Esophagus squamous epithelium (tissue), 5 donors: Measurements from ENCODE around the gene KIAA1210. TPM values are rescaled to one million over a fixed set of nuclear protein-coding genes. Genes with fewer than 3 reads are reported as not detected.

Experiments used
- DNase-seq: peaks from one replicate; lab custom pipeline; 2025; lab: John Stamatoyannopoulos, UW
- H3K27ac ChIP-seq, 4 donors: fragments of 200-600 bp; sonication (generic); one replicate each; pipeline ENCODE4 v1.5.1; 2016 to 2019; ENCODE audit warnings: mild to moderate bottlenecking in 1 of 4
- H3K27me3 ChIP-seq, 4 donors: fragments of 200-600 bp; sonication (generic); 1 replicate in 3 of 4; 2 replicates in 1 of 4; pipeline versions ENCODE4 v1.5.1 to v1.6.0; 2017 to 2021; ENCODE audit warnings: antibody characterized with exemption in 1 of 4
- H3K36me3 ChIP-seq, 3 donors: fragments of 200-600 bp; sonication (generic); one replicate each; pipeline ENCODE4 v1.5.1; 2016 to 2019
- H3K4me1 ChIP-seq, 3 donors: fragments of 200-600 bp; sonication (generic); one replicate each; pipeline ENCODE4 v1.5.1; 2017 to 2019
- H3K4me3 ChIP-seq, 4 donors: fragments of 200-600 bp; sonication (generic); 1 replicate in 3 of 4; 2 replicates in 1 of 4; pipeline ENCODE4 v1.5.1; 2016 to 2019; ENCODE audit warnings: mild to moderate bottlenecking in 2 of 4, moderate library complexity in 1 of 4
- H3K9me3 ChIP-seq, 3 donors: fragments of 200-600 bp; sonication (generic); one replicate each; pipeline ENCODE4 v1.5.1; 2016 to 2019
- CTCF ChIP-seq, 6 experiments: fragments of 450-650 bp in 4 of 6; fragments of 200-600 bp in 2 of 6; sonication (generic) in 2 of 6; IDR thresholded peaks; one replicate each; pipeline ENCODE4 v1.5.1; 2016 to 2019; ENCODE audit warnings: antibody characterized with exemption in 6 of 6, mild to moderate bottlenecking in 4 of 6, moderate library complexity in 4 of 6
- POLR2A ChIP-seq, 4 donors: fragments of 450-650 bp; IDR thresholded peaks; one replicate each; pipeline ENCODE4 v1.6.1; 2017; ENCODE audit warnings: antibody characterized with exemption in 4 of 4, mild to moderate bottlenecking in 4 of 4, moderate library complexity in 3 of 4
- WGBS, 2 donors: methylation state at CpG; one replicate each; pipeline ENCODE4 v1.1.5; 2018; 5-methylcytosine and 5-hydroxymethylcytosine counted together
- intact Hi-C: fragments of 100-400 bp; cut with DNase I; formaldehyde crosslinking; loops from one replicate; pipeline ENCODE4 v1.15.0; 2022
- total RNA-seq, 4 donors: library from RNA; depleted of rRNA; stranded (reverse); fragments of >200 nt; gene quantifications; one replicate each; pipeline ENCODE4 v1.1.0, GENCODE V29; 2016
- donor health status: DM: yes; HTN: yes; CAD: no.

KIAA1210 gene
- total RNA-seq, 4 donors from 2014 or later = not detected

GRCh38 chrX:119084766-119085165, 42.8 kb downstream of the KIAA1210 start:
- H3K27ac ChIP-seq = no peak overlapping the region
- DNase-seq = no peak
- intact Hi-C loops = no loop called here
- TF ChIP-seq POLR2A (IDR thresholded peaks at IDR 0.05) = no peak
- TF ChIP-seq CTCF (IDR thresholded peaks at IDR 0.05) = no peak
- 64 to 65% methylated on average over 2 to 3 of the region's 3 CpGs for WGBS, 2 donors
- H3K9me3 ChIP-seq = no peaks in the 10 kb centered on the region
- H3K4me1 ChIP-seq = no peaks in the 10 kb centered on the region
- H3K27me3 ChIP-seq = no peaks in the 10 kb centered on the region
- no peak overlapping the region for H3K4me3 ChIP-seq
- H3K36me3 ChIP-seq = no peaks in the 10 kb centered on the region

GRCh38 chrX:119082278-119082677, 45.3 kb downstream of the KIAA1210 start:
- DNase-seq = no peak
- intact Hi-C loops = no loop called here
- WGBS, 2 donors = 56 to 100% methylated on average over 1 of the region's 1 CpG
- Histone ChIP-seq H3K36me3 (no peaks in the 10 kb centered on the region), H3K27me3 (no peaks in the 10 kb centered on the region), H3K27ac (no peak overlapping the region), H3K4me3 (no peak overlapping the region), H3K4me1 (no peaks in the 10 kb centered on the region), H3K9me3 (no peaks in the 10 kb centered on the region)
- TF ChIP-seq CTCF (IDR thresholded peaks at IDR 0.05) = no peak
- no peak for TF ChIP-seq POLR2A (IDR thresholded peaks at IDR 0.05)

GRCh38 chrX:119075270-119076025, 52.2 kb downstream of the KIAA1210 start:
- no peaks in the 10 kb centered on the region for H3K4me1 ChIP-seq

GRCh38 chrX:119073911-119074310, 53.7 kb downstream of the KIAA1210 start:
- no peaks in the 10 kb centered on the region for H3K4me1 ChIP-seq
- no peak overlapping the region for H3K4me3 ChIP-seq
- 93% methylated on average over 17 of the region's 19 CpGs; no CpG with 5 or more reads in 1 of the 2 donors for WGBS, 2 donors
- no peaks in the 10 kb centered on the region for H3K9me3 ChIP-seq
- TF ChIP-seq CTCF (IDR thresholded peaks at IDR 0.05) (no peak), POLR2A (IDR thresholded peaks at IDR 0.05) (no peak)
- H3K27ac ChIP-seq = no peak overlapping the region
- intact Hi-C loops = no loop called here
- H3K27me3 ChIP-seq = no peaks in the 10 kb centered on the region
- DNase-seq = no peak
- H3K36me3 ChIP-seq = no peaks in the 10 kb centered on the region

More at GRCh38 chrX:119075270-119076025, 52.2 kb downstream of the KIAA1210 start:
- 72 to 96% methylated on average over 3 of the region's 3 CpGs for WGBS, 2 donors
- DNase-seq = no peak
- H3K9me3 ChIP-seq = no peaks in the 10 kb centered on the region
- TF ChIP-seq CTCF (IDR thresholded peaks at IDR 0.05) (no peak), POLR2A (IDR thresholded peaks at IDR 0.05) (no peak)
- no peaks in the 10 kb centered on the region for H3K27me3 ChIP-seq
- intact Hi-C loops = no loop called here
- no peaks in the 10 kb centered on the region for H3K36me3 ChIP-seq
- no peak overlapping the region for H3K4me3 ChIP-seq
- H3K27ac ChIP-seq = no peak overlapping the region

GRCh38 chrX:119073200-119073905, 54.3 kb downstream of the KIAA1210 start:
- Histone ChIP-seq H3K4me3 (no peak overlapping the region), H3K9me3 (no peaks in the 10 kb centered on the region), H3K4me1 (no peaks in the 10 kb centered on the region), H3K36me3 (no peaks in the 10 kb centered on the region), H3K27ac (no peak overlapping the region), H3K27me3 (no peaks in the 10 kb centered on the region)
- TF ChIP-seq POLR2A (IDR thresholded peaks at IDR 0.05) (no peak), CTCF (IDR thresholded peaks at IDR 0.05) (no peak)
- no peak for DNase-seq
- 92 to 95% methylated on average over 15 to 30 of the region's 43 CpGs for WGBS, 2 donors
- intact Hi-C loops = no loop called here
